ENCODE data around the gene CFAP161.

CFAP161 gene

GRCh38 chr15:81197688-81198281 is 63.7 kb downstream of the CFAP161 start:
- DNase-seq (ENCODE audit: insufficient read length, low spot score) = no peak
- no peak for FAIRE-seq
- TF ChIP-seq POU2F2 (IDR thresholded peaks at IDR 0.05; ENCODE audit: low read depth, low read length) = no peak
- no peak for TF ChIP-seq SPI1 (IDR thresholded peaks at IDR 0.05; ENCODE audit: low read depth, low read length)
